GM13977 (cell line): ENCODE measurements around the gene KDM1A.

Experiments
- DNase-seq: peaks from one replicate; pipeline ENCODE4 v3.0.0; 2012; ENCODE audit warnings: low spot score
- CTCF ChIP-seq: IDR thresholded peaks from 2 replicates; pipeline ENCODE4 v1.5.1; 2012; ENCODE audit warnings: mild to moderate bottlenecking, control low read depth; ENCODE audit not compliant: insufficient read depth; ENCODE audit errors: extremely low read depth, missing control alignments
- in situ Hi-C: fragments of 300-500 bp; cut with MboI; formaldehyde crosslinking; loops from one replicate; pipeline ENCODE4 v1.12.0; 2022; ENCODE audit warnings: low sequenced_read_pairs, low pct_unique_long_range_greater_than_20kb, mixed read lengths, inconsistent platforms; ENCODE audit not compliant: unreplicated experiment

The KDM1A gene

GRCh38 chr1:23084880-23085279 is 65.6 kb downstream of the KDM1A start:
- TF ChIP-seq CTCF, result no peak
- DNase-seq, result no peak
- in situ Hi-C loops, result no loop called here

- in situ Hi-C loops, result no loop called here
- DNase-seq, result no peak
- no peak for TF ChIP-seq CTCF
Observed at GRCh38 chr1:23085696-23086095, 66.4 kb downstream of the KDM1A start.

GRCh38 chr1:23088027-23088426 is 68.8 kb downstream of the KDM1A start:
- in situ Hi-C loops, result no loop called here
- no peak for DNase-seq
- TF ChIP-seq CTCF, result no peak

- TF ChIP-seq CTCF, result no peak
- in situ Hi-C loops, result no loop called here
- DNase-seq, result no peak
Observed at GRCh38 chr1:23090056-23090455, 70.8 kb downstream of the KDM1A start.

GRCh38 chr1:23091545-23091944 is 72.3 kb downstream of the KDM1A start:
- in situ Hi-C loops, result no loop called here
- DNase-seq, result no peak
- no peak for TF ChIP-seq CTCF

GRCh38 chr1:23092447-23092846 is 73.2 kb downstream of the KDM1A start:
- in situ Hi-C loops, result no loop called here
- TF ChIP-seq CTCF, result no peak
- DNase-seq, result no peak

GRCh38 chr1:23097316-23097715 is 78.0 kb downstream of the KDM1A start:
- DNase-seq, result no peak
- TF ChIP-seq CTCF, result no peak
- in situ Hi-C loops, result no loop called here
